ENCODE measurements around the gene TLK2.

The TLK2 gene

DNA sequence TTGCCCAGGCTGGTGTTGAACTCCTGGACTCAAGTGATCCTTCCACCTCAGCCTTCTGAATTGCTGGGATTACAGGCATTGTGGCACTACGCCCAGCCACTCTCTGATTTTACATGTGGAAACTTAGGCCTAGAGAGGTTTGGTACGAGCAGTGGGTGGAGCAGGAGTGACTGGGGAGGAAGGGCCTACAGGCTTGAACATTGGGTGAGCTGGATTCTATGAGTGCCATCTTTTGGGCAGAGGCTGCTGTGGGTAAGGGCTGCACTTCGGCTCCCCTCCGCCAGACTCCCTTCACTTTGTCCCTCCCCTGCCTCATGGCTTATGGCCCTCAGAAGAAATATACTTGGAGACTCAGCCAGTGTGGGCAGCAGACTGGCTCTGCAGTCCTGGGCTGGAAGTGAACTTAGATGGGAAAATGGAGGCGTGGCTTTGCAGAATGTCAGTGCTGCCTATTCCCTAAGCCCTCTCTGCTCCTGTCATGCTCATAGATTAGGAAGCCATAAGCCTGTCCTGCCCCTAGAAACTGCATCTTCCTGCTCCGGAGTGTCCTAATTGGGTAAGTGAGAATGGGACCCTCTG lies 139.4 kb downstream of the TLK2 start:
- peaks cover 45% of the 10 kb centered on the region for H3K4me1 Mint-ChIP-seq
- H3K4me3 Mint-ChIP-seq: peak overlapping the region; percentile 62
- H3K27me3 Mint-ChIP-seq (ENCODE audit: low read depth, poor library complexity): peaks cover 2% of the 10 kb centered on the region
- no peak for DNase-seq
- TF ChIP-seq, protein P1, sequence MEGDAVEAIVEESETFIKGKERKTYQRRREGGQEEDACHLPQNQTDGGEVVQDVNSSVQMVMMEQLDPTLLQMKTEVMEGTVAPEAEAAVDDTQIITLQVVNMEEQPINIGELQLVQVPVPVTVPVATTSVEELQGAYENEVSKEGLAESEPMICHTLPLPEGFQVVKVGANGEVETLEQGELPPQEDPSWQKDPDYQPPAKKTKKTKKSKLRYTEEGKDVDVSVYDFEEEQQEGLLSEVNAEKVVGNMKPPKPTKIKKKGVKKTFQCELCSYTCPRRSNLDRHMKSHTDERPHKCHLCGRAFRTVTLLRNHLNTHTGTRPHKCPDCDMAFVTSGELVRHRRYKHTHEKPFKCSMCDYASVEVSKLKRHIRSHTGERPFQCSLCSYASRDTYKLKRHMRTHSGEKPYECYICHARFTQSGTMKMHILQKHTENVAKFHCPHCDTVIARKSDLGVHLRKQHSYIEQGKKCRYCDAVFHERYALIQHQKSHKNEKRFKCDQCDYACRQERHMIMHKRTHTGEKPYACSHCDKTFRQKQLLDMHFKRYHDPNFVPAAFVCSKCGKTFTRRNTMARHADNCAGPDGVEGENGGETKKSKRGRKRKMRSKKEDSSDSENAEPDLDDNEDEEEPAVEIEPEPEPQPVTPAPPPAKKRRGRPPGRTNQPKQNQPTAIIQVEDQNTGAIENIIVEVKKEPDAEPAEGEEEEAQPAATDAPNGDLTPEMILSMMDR (IDR thresholded peaks at IDR 0.05): no peak
- H3K27ac Mint-ChIP-seq: peak overlapping the region; percentile 98
- peaks cover 28% of the 10 kb centered on the region for H3K36me3 Mint-ChIP-seq (ENCODE audit: low read depth)
- no peaks in the 10 kb centered on the region for H3K9me3 Mint-ChIP-seq

DNA sequence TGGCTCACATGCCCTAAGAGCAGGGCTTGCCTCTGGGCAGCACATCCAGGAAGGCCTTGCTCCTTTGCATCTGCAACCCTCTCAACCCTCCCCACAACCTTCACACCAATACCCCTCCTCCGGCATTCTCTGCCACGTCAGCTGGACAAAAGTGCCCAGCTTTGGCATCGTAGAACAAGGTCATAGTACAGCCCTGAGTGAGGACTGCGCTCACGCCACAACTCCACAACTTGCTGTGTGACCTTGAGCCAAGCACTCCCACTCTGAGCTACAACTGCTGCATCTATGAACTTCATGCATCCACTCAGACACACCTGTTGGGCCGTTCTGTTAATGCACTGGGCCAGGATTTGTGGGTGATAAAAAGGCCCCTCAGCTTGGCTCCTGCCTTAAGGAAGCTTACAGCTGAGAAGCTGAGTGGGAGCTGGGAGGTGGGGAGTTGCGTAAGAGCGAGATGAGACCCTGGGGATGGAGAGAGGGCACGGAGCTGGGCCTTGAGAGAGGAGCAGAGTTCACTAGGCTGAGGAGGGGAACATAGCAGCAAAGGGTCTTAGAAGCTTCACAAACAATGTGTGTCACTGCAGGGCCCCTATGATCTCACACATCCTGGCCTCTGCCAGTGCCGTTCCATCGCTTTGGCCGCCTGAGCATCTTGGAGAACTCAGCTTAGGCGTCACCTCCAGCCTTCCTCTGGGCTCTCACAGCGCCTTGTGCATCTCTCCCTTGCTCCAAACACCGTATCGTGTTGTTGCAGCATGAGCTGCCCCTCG lies 140.2 kb downstream of the TLK2 start:
- TF ChIP-seq, protein P1 (IDR thresholded peaks at IDR 0.05): no peak
- Mint-ChIP-seq H3K36me3 (ENCODE audit: low read depth) (peaks cover 32% of the 10 kb centered on the region), H3K4me1 (peaks cover 45% of the 10 kb centered on the region), H3K27me3 (ENCODE audit: low read depth, poor library complexity) (peaks cover 2% of the 10 kb centered on the region), H3K27ac (peak overlapping the region; percentile 88), H3K4me3 (no peak overlapping the region), H3K9me3 (no peaks in the 10 kb centered on the region)
- no peak for DNase-seq

DNA sequence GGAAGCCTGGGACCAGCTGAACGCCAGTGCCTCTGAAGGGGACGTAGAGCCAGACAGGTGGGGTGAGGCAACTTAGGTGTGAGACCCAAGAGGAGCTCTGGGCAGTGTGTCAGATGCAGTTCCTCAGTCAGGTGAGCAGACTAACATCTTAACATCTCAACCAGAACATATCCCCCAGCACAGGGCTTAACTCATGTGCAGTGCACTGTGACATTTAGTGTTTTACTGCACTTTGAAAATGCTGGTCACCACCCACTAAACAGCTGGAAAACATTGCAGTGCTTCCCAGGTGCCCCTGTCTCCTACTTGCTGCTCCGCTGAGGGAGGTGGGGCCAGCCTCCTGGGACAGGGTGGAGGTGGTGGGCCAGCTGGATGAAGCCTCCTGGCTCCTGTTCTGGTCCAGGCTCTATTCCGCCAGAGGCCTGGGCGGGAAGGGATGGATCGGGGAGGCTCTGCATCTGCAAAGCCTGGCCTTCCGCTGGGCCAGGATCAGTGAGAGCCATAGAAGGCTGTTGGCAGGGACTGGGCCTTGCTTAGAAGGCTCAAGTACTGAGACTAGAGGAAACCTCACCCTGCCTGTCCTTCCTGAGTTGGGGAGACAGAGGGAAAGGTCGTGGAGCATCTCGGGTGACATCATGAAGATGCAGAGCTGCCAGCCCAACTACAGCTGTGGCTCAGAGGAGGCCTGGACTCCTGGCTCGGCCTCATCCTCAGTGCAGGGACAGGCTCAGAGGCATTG lies 141.0 kb downstream of the TLK2 start:
- Mint-ChIP-seq H3K36me3 (ENCODE audit: low read depth) (peaks cover 33% of the 10 kb centered on the region), H3K4me1 (peaks cover 39% of the 10 kb centered on the region), H3K27me3 (ENCODE audit: low read depth, poor library complexity) (peaks cover 5% of the 10 kb centered on the region), H3K27ac (peak overlapping the region; percentile 88), H3K4me3 (no peak overlapping the region), H3K9me3 (no peaks in the 10 kb centered on the region)
- no peak for DNase-seq
- TF ChIP-seq, protein P1 (IDR thresholded peaks at IDR 0.05): no peak

DNA sequence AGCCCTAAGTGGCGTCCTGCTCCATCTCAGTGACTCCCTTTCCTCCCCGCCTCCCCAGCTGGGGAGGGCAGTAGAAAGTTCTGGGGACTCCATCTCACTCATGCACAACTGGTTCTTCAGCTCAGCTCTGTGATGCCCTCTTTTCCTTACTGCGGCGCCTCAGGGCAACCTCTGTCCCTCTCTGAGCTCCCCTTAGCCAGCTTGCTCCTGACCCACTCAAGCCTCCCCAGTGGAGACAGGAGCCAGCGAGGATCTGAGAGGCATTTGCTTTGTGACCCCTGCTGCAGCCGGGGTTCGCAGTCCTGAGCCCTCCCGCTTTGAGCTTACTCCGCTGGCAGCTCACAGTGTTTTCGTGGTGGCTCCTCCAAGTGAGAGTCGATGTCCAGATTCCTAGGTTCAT lies 142.6 kb downstream of the TLK2 start:
- DNase-seq: no peak
- H3K36me3 Mint-ChIP-seq (ENCODE audit: low read depth): peaks cover 35% of the 10 kb centered on the region
- H3K4me3 Mint-ChIP-seq: no peak overlapping the region
- H3K27ac Mint-ChIP-seq: no peak overlapping the region
- peaks cover 51% of the 10 kb centered on the region for H3K4me1 Mint-ChIP-seq
- peaks cover 8% of the 10 kb centered on the region for H3K27me3 Mint-ChIP-seq (ENCODE audit: low read depth, poor library complexity)
- H3K9me3 Mint-ChIP-seq: no peaks in the 10 kb centered on the region
- TF ChIP-seq, protein P1 (IDR thresholded peaks at IDR 0.05): no peak

DNA sequence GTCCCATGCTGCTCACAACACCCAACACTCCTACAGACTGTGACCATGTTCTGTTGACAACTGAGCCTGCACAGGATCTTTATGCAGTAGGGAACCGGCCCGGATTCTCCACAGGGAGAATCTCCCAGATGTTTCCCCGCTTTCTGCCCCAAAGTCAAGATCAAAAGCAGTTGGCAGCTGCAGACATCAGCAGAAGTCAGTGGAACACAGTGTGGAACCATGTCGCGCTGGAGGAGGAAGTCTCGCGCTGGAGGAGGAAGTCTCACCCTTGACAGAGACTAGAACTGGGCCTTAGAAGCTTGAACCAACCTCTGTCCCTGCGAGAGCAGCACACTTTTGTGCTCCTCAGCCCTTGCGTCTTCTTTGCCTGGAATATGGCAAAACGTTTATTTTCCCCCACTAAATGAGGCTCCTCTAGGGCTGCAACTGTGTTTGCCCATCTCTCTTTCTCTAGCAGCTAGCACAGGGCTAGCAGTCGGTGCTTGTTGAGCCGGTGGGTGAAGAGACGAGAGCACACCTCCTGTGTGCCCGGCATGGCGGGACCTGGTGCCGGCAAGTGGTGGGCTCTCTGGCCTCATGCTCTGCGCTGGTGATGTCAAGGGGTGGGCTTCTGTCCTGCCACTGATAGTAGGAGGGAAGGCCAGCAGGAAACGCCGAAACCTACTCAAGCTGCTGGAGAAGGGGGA lies 146.7 kb downstream of the TLK2 start:
- no peak for DNase-seq
- no peaks in the 10 kb centered on the region for H3K9me3 Mint-ChIP-seq
- peaks cover 44% of the 10 kb centered on the region for H3K4me1 Mint-ChIP-seq
- peak overlapping the region; percentile 74 for H3K27ac Mint-ChIP-seq
- H3K36me3 Mint-ChIP-seq (ENCODE audit: low read depth): peaks cover 35% of the 10 kb centered on the region
- peaks cover 5% of the 10 kb centered on the region for H3K27me3 Mint-ChIP-seq (ENCODE audit: low read depth, poor library complexity)
- TF ChIP-seq, protein P1 (IDR thresholded peaks at IDR 0.05): no peak
- peak overlapping the region; percentile 84 for H3K4me3 Mint-ChIP-seq
